ENCODE measurements around the gene KCNQ2. TPM values are rescaled to one million over a fixed set of nuclear protein-coding genes. Genes with fewer than 3 reads are reported as not detected.

Gene KCNQ2
- total and polyA plus RNA-seq, 12 donors = 0.69 to 81.6 (median 10.3) TPM; not detected in 3

DNA sequence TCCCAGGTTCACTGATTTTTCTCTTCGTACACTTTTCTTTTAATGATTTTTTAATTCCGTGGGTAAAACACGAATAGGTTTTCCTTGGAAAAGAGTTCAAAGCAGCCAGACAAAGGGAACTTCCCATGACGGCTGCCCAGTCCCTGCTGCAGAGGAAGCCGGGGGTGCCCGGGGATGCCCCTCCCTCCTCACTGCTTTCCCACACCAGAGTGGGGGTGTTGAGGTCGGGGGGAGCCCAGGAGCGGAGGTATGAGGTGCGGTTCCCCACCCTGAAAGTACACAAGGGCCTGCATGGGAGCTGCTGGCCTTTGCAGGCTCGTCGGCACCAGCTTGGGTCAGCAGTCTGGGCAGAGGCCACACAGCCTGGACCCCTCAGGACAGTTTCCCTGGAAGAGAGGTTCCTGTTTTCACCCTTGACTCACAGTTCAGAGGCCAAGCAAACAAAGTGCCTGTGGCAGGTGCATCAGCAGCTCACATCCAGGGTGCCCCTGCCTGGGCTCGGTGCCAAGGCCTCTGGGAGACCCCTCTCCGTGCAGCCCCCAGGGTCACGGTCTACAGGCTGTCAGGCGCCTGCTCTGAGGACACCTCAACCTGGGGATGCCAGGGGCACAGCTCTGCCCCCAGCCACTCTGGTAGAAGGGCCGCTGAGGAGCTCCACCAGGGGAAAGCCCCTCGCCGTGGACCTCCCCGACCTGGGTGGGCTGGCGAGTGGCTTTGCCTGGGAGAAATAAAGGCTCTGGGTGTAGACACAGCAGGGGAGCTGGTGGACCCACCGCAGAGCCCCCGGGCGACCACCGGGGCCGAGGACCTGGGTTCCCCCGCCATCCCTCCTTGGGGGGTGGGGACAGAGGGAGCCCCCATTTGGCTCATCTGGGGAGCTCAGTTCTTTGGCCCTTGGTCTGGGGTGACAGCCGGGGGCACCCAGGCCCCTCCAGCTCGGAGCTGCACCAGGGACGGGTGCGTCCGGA, 95.9 kb downstream of the KCNQ2 start:
- no peak for DNase-seq
- no peaks in the 10 kb centered on the region for H3K9me3 ChIP-seq (replicated peaks in 1 of 3)
- peaks cover 22% of the 10 kb centered on the region for H3K27me3 ChIP-seq
- no peaks in the 10 kb centered on the region for H3K36me3 ChIP-seq (replicated peaks in 1 of 2)
- 54 to 62% (median 58%) methylated on average over 14 to 31 of the region's 31 CpGs for WGBS, 4 donors
- H3K4me3 ChIP-seq = no peak overlapping the region
- TF ChIP-seq POLR2A (IDR thresholded peaks at IDR 0.05) = no peak
- TF ChIP-seq, protein P1, sequence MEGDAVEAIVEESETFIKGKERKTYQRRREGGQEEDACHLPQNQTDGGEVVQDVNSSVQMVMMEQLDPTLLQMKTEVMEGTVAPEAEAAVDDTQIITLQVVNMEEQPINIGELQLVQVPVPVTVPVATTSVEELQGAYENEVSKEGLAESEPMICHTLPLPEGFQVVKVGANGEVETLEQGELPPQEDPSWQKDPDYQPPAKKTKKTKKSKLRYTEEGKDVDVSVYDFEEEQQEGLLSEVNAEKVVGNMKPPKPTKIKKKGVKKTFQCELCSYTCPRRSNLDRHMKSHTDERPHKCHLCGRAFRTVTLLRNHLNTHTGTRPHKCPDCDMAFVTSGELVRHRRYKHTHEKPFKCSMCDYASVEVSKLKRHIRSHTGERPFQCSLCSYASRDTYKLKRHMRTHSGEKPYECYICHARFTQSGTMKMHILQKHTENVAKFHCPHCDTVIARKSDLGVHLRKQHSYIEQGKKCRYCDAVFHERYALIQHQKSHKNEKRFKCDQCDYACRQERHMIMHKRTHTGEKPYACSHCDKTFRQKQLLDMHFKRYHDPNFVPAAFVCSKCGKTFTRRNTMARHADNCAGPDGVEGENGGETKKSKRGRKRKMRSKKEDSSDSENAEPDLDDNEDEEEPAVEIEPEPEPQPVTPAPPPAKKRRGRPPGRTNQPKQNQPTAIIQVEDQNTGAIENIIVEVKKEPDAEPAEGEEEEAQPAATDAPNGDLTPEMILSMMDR (IDR thresholded peaks at IDR 0.05) = no peak
- no peak overlapping the region for H3K27ac ChIP-seq
- intact Hi-C loops (cut with DNase I) = no loop called here
- no peaks in the 10 kb centered on the region for H3K4me1 ChIP-seq (replicated peaks in 1 of 2)

DNA sequence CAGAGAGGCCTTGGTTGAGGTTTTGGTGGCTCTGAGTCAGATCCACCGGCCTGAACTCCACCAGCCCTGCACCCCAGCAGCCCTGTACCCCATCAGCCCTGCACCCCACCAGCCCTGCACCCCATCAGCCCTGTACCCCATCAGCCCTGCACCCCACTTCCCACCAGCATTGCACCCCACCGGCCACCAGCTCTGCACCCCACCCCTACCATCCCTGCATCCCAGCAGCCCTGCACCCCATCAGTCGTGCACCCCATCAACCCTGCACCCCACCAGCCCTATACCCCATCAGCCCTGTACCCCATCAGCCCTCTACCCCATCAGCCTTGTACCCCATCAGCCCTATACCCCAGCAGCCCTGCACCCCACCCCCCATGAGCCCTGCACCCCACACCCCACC, 97.0 kb downstream of the KCNQ2 start:
- peaks cover 25% of the 10 kb centered on the region for H3K27me3 ChIP-seq
- TF ChIP-seq, protein P1 (IDR thresholded peaks at IDR 0.05) = no peak
- no peak for TF ChIP-seq POLR2A (IDR thresholded peaks at IDR 0.05)
- 68 to 74% (median 72%) methylated on average over 3 of the region's 3 CpGs for WGBS, 4 donors
- H3K36me3 ChIP-seq (replicated peaks in 1 of 2) = no peaks in the 10 kb centered on the region
- intact Hi-C loops (cut with DNase I) = no loop called here
- H3K9me3 ChIP-seq (replicated peaks in 1 of 3) = no peaks in the 10 kb centered on the region
- no peaks in the 10 kb centered on the region for H3K4me1 ChIP-seq (replicated peaks in 1 of 2)
- no peak for DNase-seq
- no peak overlapping the region for H3K27ac ChIP-seq
- no peak overlapping the region for H3K4me3 ChIP-seq

- DNase-seq = no peak
- no peaks in the 10 kb centered on the region for H3K36me3 ChIP-seq (replicated peaks in 1 of 2)
- H3K4me1 ChIP-seq (replicated peaks in 1 of 2) = no peaks in the 10 kb centered on the region
- H3K9me3 ChIP-seq (replicated peaks in 1 of 3) = no peaks in the 10 kb centered on the region
- no peak overlapping the region for H3K4me3 ChIP-seq
- intact Hi-C loops (cut with DNase I) = no loop called here
- 62 to 77% (median 73%) methylated on average over 11 to 12 of the region's 12 CpGs for WGBS, 4 donors
- H3K27ac ChIP-seq = no peak overlapping the region
- TF ChIP-seq, protein P1 (IDR thresholded peaks at IDR 0.05) = no peak
- no peak for TF ChIP-seq POLR2A (IDR thresholded peaks at IDR 0.05)
- peaks cover 25% of the 10 kb centered on the region for H3K27me3 ChIP-seq
These were observed 98.0 kb downstream of the KCNQ2 start for GRCh38 chr20:63374504-63374903.

DNA sequence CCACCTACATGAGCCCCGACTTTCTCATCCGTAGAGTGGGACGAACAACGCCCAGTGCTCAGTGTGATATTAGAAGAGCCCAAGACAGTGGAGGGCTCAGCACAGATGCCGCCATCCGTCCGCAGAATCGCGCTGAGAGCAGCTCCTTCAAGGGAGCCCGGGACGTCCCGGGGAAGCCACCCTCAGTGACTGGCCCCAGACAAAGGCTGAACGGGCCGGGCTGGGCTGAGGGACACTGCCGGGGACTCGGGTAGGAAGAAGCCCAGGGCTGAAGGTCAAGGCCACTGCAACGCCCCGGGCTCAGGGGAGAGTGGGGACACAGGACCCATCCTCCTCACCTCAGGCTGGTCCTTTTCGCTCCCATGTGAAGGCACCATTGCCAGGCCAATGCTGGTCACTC, 98.5 kb downstream of the KCNQ2 start:
- Histone ChIP-seq H3K27me3 (peaks cover 25% of the 10 kb centered on the region), H3K9me3 (replicated peaks in 1 of 3) (no peaks in the 10 kb centered on the region), H3K27ac (no peak overlapping the region), H3K4me3 (no peak overlapping the region), H3K4me1 (replicated peaks in 1 of 2) (no peaks in the 10 kb centered on the region), H3K36me3 (replicated peaks in 1 of 2) (no peaks in the 10 kb centered on the region)
- intact Hi-C loops (cut with DNase I) = no loop called here
- DNase-seq = no peak
- WGBS, 4 donors = 76 to 82% (median 81%) methylated on average over 15 to 19 of the region's 19 CpGs
- TF ChIP-seq, protein P1 (IDR thresholded peaks at IDR 0.05) = no peak
- no peak for TF ChIP-seq POLR2A (IDR thresholded peaks at IDR 0.05)

All from adrenal gland (tissue), 12 donors.